ENCODE results near the gene MTHFD2.

GRCh38 chr2:74249406-74250122 is 51.1 kb downstream of the MTHFD2 start:
- TF ChIP-seq EZH2 (IDR thresholded peaks at IDR 0.05), result no peak
- TF ChIP-seq FOXP2 (optimal IDR thresholded peaks at IDR 0.05; ENCODE audit: control extremely low read depth, extremely low read length, insufficient read depth), result no peak
- TF ChIP-seq POLR2AphosphoS5 (IDR thresholded peaks at IDR 0.05; ENCODE audit: borderline replicate concordance, low read depth, low read length), result no peak

Measured in SK-N-MC (cell line).